CD4-positive, alpha-beta T cell treated with Interleukin-6 at 100 ng/mL for 8 hours (primary cell): ENCODE measurements around the gene UBE2K.
"Not testable (repeated sequence)": the region's sequence is repeated elsewhere in the genome, so short reads cannot be mapped to it uniquely, and the experiment has no call there.

Experiments
- DNase-seq: peaks from one replicate; pipeline ENCODE4 v3.0.0-alpha.2; 2020; ENCODE audit warnings: mixed read lengths, low spot score

Gene UBE2K

GRCh38 chr4:39808231-39808749, 110.4 kb downstream of the UBE2K start:
- no peak for DNase-seq

- no peak for DNase-seq
Measured at GRCh38 chr4:39812500-39812899, 114.6 kb downstream of the UBE2K start.

GRCh38 chr4:39813033-39813432, 115.1 kb downstream of the UBE2K start:
- DNase-seq, result not testable (repeated sequence)

GRCh38 chr4:39813761-39814160, 115.8 kb downstream of the UBE2K start:
- DNase-seq, result not testable (repeated sequence)

- no peak for DNase-seq
Measured at GRCh38 chr4:39814403-39815185, 116.7 kb downstream of the UBE2K start.

GRCh38 chr4:39818646-39819045, 120.7 kb downstream of the UBE2K start:
- no peak for DNase-seq

GRCh38 chr4:39820186-39820585, 122.2 kb downstream of the UBE2K start:
- no peak for DNase-seq

- no peak for DNase-seq
Measured at GRCh38 chr4:39821951-39822350, 124.0 kb downstream of the UBE2K start.

- DNase-seq, result no peak
Measured at GRCh38 chr4:39822662-39823061, 124.7 kb downstream of the UBE2K start.

- DNase-seq, result no peak
Measured at GRCh38 chr4:39823191-39823590, 125.3 kb downstream of the UBE2K start.

GRCh38 chr4:39825090-39825489, 127.2 kb downstream of the UBE2K start:
- DNase-seq, result no peak

- no peak for DNase-seq
Measured at GRCh38 chr4:39825741-39826231, 127.8 kb downstream of the UBE2K start.
